Measurements from ENCODE around the gene LCN9. TPM values are rescaled to one million over a fixed set of nuclear protein-coding genes. Genes with fewer than 3 reads are reported as not detected.

Gene LCN9
- total RNA-seq, 1 donor from 2014 or later = 1.1 TPM

DNA sequence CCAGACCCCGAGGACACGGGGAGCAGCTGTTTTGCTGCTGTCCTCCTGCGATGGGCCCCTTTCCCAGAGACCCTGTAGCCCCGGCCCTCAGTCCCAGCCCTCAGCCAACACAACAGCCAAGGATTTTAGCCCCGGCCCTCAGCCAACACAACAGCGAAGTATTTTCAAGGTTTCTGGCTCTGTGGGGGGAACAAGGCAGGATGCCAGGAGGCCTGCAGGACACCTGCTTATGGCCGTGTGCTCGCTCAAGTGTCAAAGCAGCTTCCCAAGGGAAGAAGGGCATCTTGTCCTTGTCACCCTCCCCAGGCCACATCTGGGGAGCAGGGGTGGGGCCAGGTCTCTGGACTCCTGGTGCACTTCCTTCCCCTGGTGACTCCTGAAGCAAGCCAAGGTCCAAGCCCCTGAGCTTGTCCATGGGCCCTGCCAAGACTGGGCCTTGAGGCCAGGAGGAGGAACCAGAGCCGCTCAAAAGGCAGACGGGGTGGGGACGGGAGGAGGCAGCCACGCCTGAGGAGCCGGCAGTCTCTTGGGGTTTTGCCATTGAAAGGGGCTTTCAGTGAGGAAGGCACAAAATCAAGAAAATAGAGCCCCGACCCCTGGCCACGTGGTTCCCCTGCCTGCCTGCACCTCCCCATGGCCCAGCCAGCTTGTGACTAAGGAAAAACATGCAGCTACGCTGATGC, 49.6 kb downstream of the LCN9 start:
- H3K36me3 Mint-ChIP-seq = no peaks in the 10 kb centered on the region
- no peaks in the 10 kb centered on the region for H3K9me3 Mint-ChIP-seq
- no peak overlapping the region for H3K27ac Mint-ChIP-seq
- H3K4me3 Mint-ChIP-seq = no peak overlapping the region
- H3K27me3 Mint-ChIP-seq = peaks cover 82% of the 10 kb centered on the region
- DNase-seq (ENCODE audit: extremely low spot score, unreplicated experiment) = no peak
- no peaks in the 10 kb centered on the region for H3K4me1 Mint-ChIP-seq (ENCODE audit: unreplicated experiment)
- TF ChIP-seq CTCF (conservative IDR thresholded peaks at IDR 0.05) = no peak

GRCh38 chr9:135714242-135715055, 51.3 kb downstream of the LCN9 start:
- Mint-ChIP-seq H3K4me3 (no peak overlapping the region), H3K9me3 (no peaks in the 10 kb centered on the region), H3K27me3 (peaks cover 71% of the 10 kb centered on the region), H3K36me3 (no peaks in the 10 kb centered on the region), H3K27ac (no peak overlapping the region), H3K4me1 (ENCODE audit: unreplicated experiment) (no peaks in the 10 kb centered on the region)
- no peak for DNase-seq (ENCODE audit: extremely low spot score, unreplicated experiment)
- no peak for TF ChIP-seq CTCF (conservative IDR thresholded peaks at IDR 0.05)

- no peaks in the 10 kb centered on the region for H3K9me3 Mint-ChIP-seq
- no peaks in the 10 kb centered on the region for H3K36me3 Mint-ChIP-seq
- H3K4me3 Mint-ChIP-seq = peak overlapping the region; percentile 49
- no peaks in the 10 kb centered on the region for H3K4me1 Mint-ChIP-seq (ENCODE audit: unreplicated experiment)
- H3K27ac Mint-ChIP-seq = no peak overlapping the region
- TF ChIP-seq CTCF (conservative IDR thresholded peaks at IDR 0.05) = no peak
- H3K27me3 Mint-ChIP-seq = peaks cover 64% of the 10 kb centered on the region
- no peak for DNase-seq (ENCODE audit: extremely low spot score, unreplicated experiment)
Observed at GRCh38 chr9:135715056-135715595, 52.0 kb downstream of the LCN9 start.

GRCh38 chr9:135716045-135716444, 52.9 kb downstream of the LCN9 start:
- H3K9me3 Mint-ChIP-seq = no peaks in the 10 kb centered on the region
- H3K4me3 Mint-ChIP-seq = no peak overlapping the region
- no peaks in the 10 kb centered on the region for H3K4me1 Mint-ChIP-seq (ENCODE audit: unreplicated experiment)
- H3K36me3 Mint-ChIP-seq = no peaks in the 10 kb centered on the region
- no peak for DNase-seq (ENCODE audit: extremely low spot score, unreplicated experiment)
- no peak overlapping the region for H3K27ac Mint-ChIP-seq
- H3K27me3 Mint-ChIP-seq = peaks cover 55% of the 10 kb centered on the region
- no peak for TF ChIP-seq CTCF (conservative IDR thresholded peaks at IDR 0.05)

Other genes starting within 250 kb of the LCN9 start
- 22.7 and 24.2 TPM in 2 replicates for gene PPP1R26, start 183.5 kb upstream of the LCN9 start, total RNA-seq (ENCODE audit: low replicate concordance)
- gene MRPS2, start 162.6 kb upstream of the LCN9 start, total RNA-seq (ENCODE audit: low replicate concordance) = 50.0 and 55.2 TPM in 2 replicates
- not detected in 2 replicates for gene LCN1, start 141.9 kb upstream of the LCN9 start, total RNA-seq (ENCODE audit: low replicate concordance)
- not detected in 2 replicates for gene OBP2A, start 117.2 kb upstream of the LCN9 start, total RNA-seq (ENCODE audit: low replicate concordance)
- gene PAEP, start 101.6 kb upstream of the LCN9 start, total RNA-seq (ENCODE audit: low replicate concordance) = not detected in 2 replicates
- not detected in 2 replicates for gene GLT6D1, start 23.8 kb upstream of the LCN9 start, total RNA-seq (ENCODE audit: low replicate concordance)
- not detected in 2 replicates for gene SOHLH1, start 36.2 kb downstream of the LCN9 start, total RNA-seq (ENCODE audit: low replicate concordance)
- gene KCNT1, start 38.9 kb downstream of the LCN9 start, total RNA-seq (ENCODE audit: low replicate concordance) = 0.10 TPM in 1 of 2 replicates, not detected in the other
- gene CAMSAP1, start 244.2 kb downstream of the LCN9 start, total RNA-seq (ENCODE audit: low replicate concordance) = 33.9 and 58.2 TPM in 2 replicates

Data from type B pancreatic cell (in vitro differentiated cells).